Activated CD8-positive, alpha-beta T cell treated with anti-CD3 and anti-CD28 coated beads for 36 hours (primary cell): ENCODE data around the gene SLC44A4. TPM values are rescaled to one million over a fixed set of nuclear protein-coding genes. Genes with fewer than 3 reads are reported as not detected.
A peak's percentile ranks its signal among the peaks of the same experiment; 100 is the strongest.

Experiments
- ATAC-seq: fragments of 200-7000 bp; cut with Tn5 transposase; one replicate; pipeline ENCODE4 v1.10.0; 2021; ENCODE audit warnings: mild to moderate bottlenecking, moderate library complexity
- CTCF ChIA-PET: fragments of 350-600 bp; sonication (Branson Sonifier 250); formaldehyde crosslinking; loops from one replicate; lab custom pipeline; 2021; ENCODE audit warnings: antibody characterized with exemption; lab: Charles Lee
- POLR2A ChIA-PET: fragments of 350-600 bp; sonication (Branson Sonifier 250); formaldehyde crosslinking; loops from one replicate; lab custom pipeline; 2021; ENCODE audit warnings: antibody characterized with exemption; lab: Charles Lee
- DNase-seq: peaks from one replicate; pipeline ENCODE4 v3.0.0-alpha.2; 2020
- H3K27ac Mint-ChIP-seq: one replicate; pipeline ENCODE4 v1.8.0; 2021; ENCODE audit warnings: mild to moderate bottlenecking, mixed read lengths
- H3K27me3 Mint-ChIP-seq: one replicate; pipeline ENCODE4 v1.8.0; 2021; ENCODE audit warnings: mixed read lengths
- H3K36me3 Mint-ChIP-seq: one replicate; pipeline ENCODE4 v1.8.0; 2021; ENCODE audit warnings: low read depth, mixed read lengths
- H3K4me1 Mint-ChIP-seq: one replicate; pipeline ENCODE4 v1.8.0; 2021; ENCODE audit warnings: low read depth, mixed read lengths
- H3K4me3 Mint-ChIP-seq: one replicate; pipeline ENCODE4 v1.8.0; 2021; ENCODE audit warnings: mild to moderate bottlenecking, moderate library complexity, mixed read lengths
- H3K9me3 Mint-ChIP-seq: one replicate; pipeline ENCODE4 v1.8.0; 2021; ENCODE audit warnings: mixed read lengths
- intact Hi-C: fragments of 100-400 bp; cut with micrococcal nuclease; formaldehyde crosslinking; loops from one replicate; pipeline ENCODE4 v1.10.0; 2022
- total RNA-seq, 2 experiments: library from RNA; stranded (reverse); gene quantifications; one replicate each; pipeline ENCODE4 v1.2.3, GENCODE V29; 2021
- TF ChIP-seq, protein P1 (sequence below): fragments of 200-600 bp; IDR thresholded peaks from one replicate; pipeline ENCODE4 v1.8.0; 2022; ENCODE audit warnings: antibody characterized with exemption, mild to moderate bottlenecking

The SLC44A4 gene
- total RNA-seq, 2 experiments from 2014 or later = not detected

DNA sequence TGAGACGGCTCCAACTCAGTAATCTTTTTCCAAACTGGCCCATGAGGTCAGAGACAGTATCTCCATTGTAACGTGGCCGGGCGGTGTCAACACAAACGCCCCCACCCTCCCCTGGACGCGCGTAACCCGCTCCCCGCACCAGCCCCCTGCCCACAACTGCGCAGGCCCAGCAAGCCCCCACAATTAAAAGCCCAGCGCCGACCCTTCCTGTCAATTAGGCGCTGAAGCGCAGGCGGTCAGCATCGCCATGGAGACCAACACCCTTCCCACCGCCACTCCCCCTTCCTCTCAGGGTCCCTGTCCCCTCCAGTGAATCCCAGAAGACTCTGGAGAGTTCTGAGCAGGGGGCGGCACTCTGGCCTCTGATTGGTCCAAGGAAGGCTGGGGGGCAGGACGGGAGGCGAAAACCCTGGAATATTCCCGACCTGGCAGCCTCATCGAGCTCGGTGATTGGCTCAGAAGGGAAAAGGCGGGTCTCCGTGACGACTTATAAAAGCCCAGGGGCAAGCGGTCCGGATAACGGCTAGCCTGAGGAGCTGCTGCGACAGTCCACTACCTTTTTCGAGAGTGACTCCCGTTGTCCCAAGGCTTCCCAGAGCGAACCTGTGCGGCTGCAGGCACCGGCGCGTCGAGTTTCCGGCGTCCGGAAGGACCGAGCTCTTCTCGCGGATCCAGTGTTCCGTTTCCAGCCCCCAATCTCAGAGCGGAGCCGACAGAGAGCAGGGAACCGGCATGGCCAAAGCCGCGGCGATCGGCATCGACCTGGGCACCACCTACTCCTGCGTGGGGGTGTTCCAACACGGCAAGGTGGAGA, 63.6 kb downstream of the SLC44A4 start, which contains the start of the genes HSPA1A and HSPA1L:
Gene HSPA1A (plus strand): TSS at position 519 of the 814 bp plus-strand sequence. CDS start 214 bp downstream, at position 733.
Gene HSPA1L (minus strand): TSS at position 259 of the 814 bp plus-strand sequence. CDS start 3,311 bp downstream, outside the sequence.
- Mint-ChIP-seq H3K36me3 (peaks cover 6% of the 10 kb centered on the region), H3K4me3 (peak within 1 kb of the TSS; percentile 85), H3K9me3 (no peaks in the 10 kb centered on the region), H3K27ac (peak within 1 kb of the TSS; percentile 92), H3K27me3 (no peaks in the 10 kb centered on the region), H3K4me1 (peaks cover 41% of the 10 kb centered on the region)
- POLR2A ChIA-PET = interaction anchor here (0.6 to 1.6 kb wide), 4 partner anchors 9 to 22 kb away, joined by 3 to 6 read pairs (median 4); partner anchors contain the start of gene LSM2
- DNase-seq = peak; percentile 67
- intact Hi-C loops = no loop called here
- TF ChIP-seq, protein P1, sequence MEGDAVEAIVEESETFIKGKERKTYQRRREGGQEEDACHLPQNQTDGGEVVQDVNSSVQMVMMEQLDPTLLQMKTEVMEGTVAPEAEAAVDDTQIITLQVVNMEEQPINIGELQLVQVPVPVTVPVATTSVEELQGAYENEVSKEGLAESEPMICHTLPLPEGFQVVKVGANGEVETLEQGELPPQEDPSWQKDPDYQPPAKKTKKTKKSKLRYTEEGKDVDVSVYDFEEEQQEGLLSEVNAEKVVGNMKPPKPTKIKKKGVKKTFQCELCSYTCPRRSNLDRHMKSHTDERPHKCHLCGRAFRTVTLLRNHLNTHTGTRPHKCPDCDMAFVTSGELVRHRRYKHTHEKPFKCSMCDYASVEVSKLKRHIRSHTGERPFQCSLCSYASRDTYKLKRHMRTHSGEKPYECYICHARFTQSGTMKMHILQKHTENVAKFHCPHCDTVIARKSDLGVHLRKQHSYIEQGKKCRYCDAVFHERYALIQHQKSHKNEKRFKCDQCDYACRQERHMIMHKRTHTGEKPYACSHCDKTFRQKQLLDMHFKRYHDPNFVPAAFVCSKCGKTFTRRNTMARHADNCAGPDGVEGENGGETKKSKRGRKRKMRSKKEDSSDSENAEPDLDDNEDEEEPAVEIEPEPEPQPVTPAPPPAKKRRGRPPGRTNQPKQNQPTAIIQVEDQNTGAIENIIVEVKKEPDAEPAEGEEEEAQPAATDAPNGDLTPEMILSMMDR = no peak
- CTCF ChIA-PET = interaction anchor here (0.6 to 3.7 kb wide), 9 partner anchors 8 to 85 kb away, joined by 3 to 16 read pairs (median 3); partner anchors contain the start of genes LSM2 and VARS1
- ATAC-seq = peak; percentile 28

DNA sequence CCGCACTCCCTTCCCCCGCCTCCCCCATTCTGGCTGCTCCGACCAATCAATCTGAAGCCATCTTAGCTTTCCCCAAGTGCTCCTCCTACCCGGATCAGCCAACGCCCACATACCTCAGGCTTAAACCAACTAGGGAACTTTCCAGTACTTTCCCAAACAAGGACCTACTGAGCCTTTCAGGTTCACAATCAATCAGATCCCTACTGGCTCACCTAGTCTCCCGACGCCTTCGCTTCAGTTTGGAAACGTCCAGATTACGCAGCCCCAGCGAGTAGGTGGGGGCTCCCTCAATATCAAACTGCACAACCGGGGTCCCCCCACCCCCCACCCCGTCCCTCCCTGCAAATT, 64.1 kb downstream of the SLC44A4 start:
- TF ChIP-seq, protein P1 = no peak
- Mint-ChIP-seq H3K27ac (peak overlapping the region; percentile 92), H3K27me3 (no peaks in the 10 kb centered on the region), H3K4me3 (peak overlapping the region; percentile 85), H3K4me1 (peaks cover 37% of the 10 kb centered on the region), H3K9me3 (no peaks in the 10 kb centered on the region), H3K36me3 (peaks cover 6% of the 10 kb centered on the region)
- ChIA-PET CTCF (interaction anchor here (0.9 to 3.7 kb wide), 6 partner anchors 8 to 76 kb away, joined by 3 to 16 read pairs (median 4); partner anchors contain the start of genes LSM2, MSH5 and VARS1), POLR2A (interaction anchor here (0.9 to 1.6 kb wide), 3 partner anchors 8 to 17 kb away, joined by 3 to 6 read pairs (median 4); partner anchors contain the start of gene LSM2)
- ATAC-seq (peak; percentile 53), DNase-seq (peak; percentile 76)
- intact Hi-C loops = no loop called here

DNA sequence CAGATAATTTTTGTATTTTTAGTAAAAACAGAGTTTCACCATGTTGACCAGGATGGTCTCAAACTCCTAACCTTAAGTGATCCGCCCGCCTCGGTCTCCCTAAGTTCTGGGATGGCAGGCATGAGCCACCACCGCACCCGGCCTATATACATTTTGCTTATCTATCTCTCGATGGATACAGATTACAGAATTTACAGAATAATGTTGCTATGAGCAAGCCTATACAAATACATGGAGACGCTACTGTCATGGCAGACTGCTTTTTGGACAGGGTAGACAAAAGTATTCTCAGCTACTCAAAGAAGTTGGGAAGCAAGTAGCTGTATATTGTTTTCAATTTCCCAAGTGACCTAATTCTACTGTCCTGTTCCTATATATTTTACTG, 65.3 kb downstream of the SLC44A4 start:
- peak overlapping the region; percentile 85 for H3K4me3 Mint-ChIP-seq
- H3K4me1 Mint-ChIP-seq = peaks cover 32% of the 10 kb centered on the region
- ChIA-PET CTCF (interaction anchor here (0.7 to 3.7 kb wide), 7 partner anchors 17 to 139 kb away, joined by 3 to 16 read pairs (median 6); partner anchors contain the start of genes MSH5 and VARS1), POLR2A (interaction anchor here (0.6 to 1.2 kb wide), 2 partner anchors 25 to 148 kb away, joined by 3 to 5 read pairs; partner anchors contain the start of genes CSNK2B and GPANK1)
- ATAC-seq = no peak
- peaks cover 3% of the 10 kb centered on the region for H3K36me3 Mint-ChIP-seq
- intact Hi-C loops = no loop called here
- peak overlapping the region; percentile 90 for H3K27ac Mint-ChIP-seq
- TF ChIP-seq, protein P1 = no peak
- H3K9me3 Mint-ChIP-seq = no peaks in the 10 kb centered on the region
- no peaks in the 10 kb centered on the region for H3K27me3 Mint-ChIP-seq
- no peak for DNase-seq

Other genes with a start within 250 kb of the SLC44A4 start
- gene BAG6, start 226.3 kb downstream of the SLC44A4 start, total RNA-seq = 100 to 1,000 TPM; 303 to 318 TPM
- gene APOM, start 223.1 kb downstream of the SLC44A4 start, total RNA-seq = 1 to 10 TPM; 4.4 to 4.9 TPM
- gene C6orf47, start 218.2 kb downstream of the SLC44A4 start, total RNA-seq = 10 to 100 TPM; 11.4 to 11.7 TPM
- 10 to 100 TPM; 29.4 to 30.9 TPM for gene GPANK1, start 214.0 kb downstream of the SLC44A4 start, total RNA-seq
- gene CSNK2B, start 212.9 kb downstream of the SLC44A4 start, total RNA-seq = 100 to 1,000 TPM; 241 to 247 TPM
- gene LY6G5B, start 209.0 kb downstream of the SLC44A4 start, total RNA-seq = 10 to 100 TPM; 14.7 to 16.1 TPM
- gene LY6G5C, start 197.9 kb downstream of the SLC44A4 start, total RNA-seq = 1 to 10 TPM; 1.6 to 2.3 TPM
- gene ABHD16A, start 175.7 kb downstream of the SLC44A4 start, total RNA-seq = 10 to 100 TPM; 23.7 to 24.3 TPM
- not detected for gene LY6G6F, start 172.1 kb downstream of the SLC44A4 start, total RNA-seq
- not detected for gene LY6G6D, start 163.6 kb downstream of the SLC44A4 start, total RNA-seq
- gene LY6G6C, start 157.3 kb downstream of the SLC44A4 start, total RNA-seq = not detected
- under 1 TPM; 0.65 to 0.81 TPM for gene MPIG6B, start 155.6 kb downstream of the SLC44A4 start, total RNA-seq
- 1 to 10 TPM; 6.3 to 6.9 TPM for gene DDAH2, start 149.7 kb downstream of the SLC44A4 start, total RNA-seq
- gene CLIC1, start 142.5 kb downstream of the SLC44A4 start, total RNA-seq = 100 to 1,000 TPM; 334 to 346 TPM
- gene MSH5, start 139.0 kb downstream of the SLC44A4 start, total RNA-seq = 100 to 1,000 TPM in 1 of 2 experiments, 10 to 100 TPM in 1; 96.9 to 105 TPM
- gene SAPCD1, start 116.3 kb downstream of the SLC44A4 start, total RNA-seq = 10 to 100 TPM; 13.6 to 18.7 TPM
- gene VWA7, start 101.7 kb downstream of the SLC44A4 start, total RNA-seq = 1 to 10 TPM; 1.6 TPM
- 100 to 1,000 TPM; 150 to 153 TPM for gene VARS1, start 83.2 kb downstream of the SLC44A4 start, total RNA-seq
- gene LSM2, start 72.0 kb downstream of the SLC44A4 start, total RNA-seq = 100 to 1,000 TPM; 117 to 120 TPM
- gene HSPA1L, start 63.7 kb downstream of the SLC44A4 start, total RNA-seq = 1 to 10 TPM; 1.7 to 2.0 TPM
- gene HSPA1A, start 63.5 kb downstream of the SLC44A4 start, total RNA-seq = 10 to 100 TPM; 36.6 to 37.8 TPM
- 10 to 100 TPM; 50.4 to 50.8 TPM for gene HSPA1B, start 51.3 kb downstream of the SLC44A4 start, total RNA-seq
- gene NEU1, start 16.2 kb downstream of the SLC44A4 start, total RNA-seq = 1 to 10 TPM; 8.7 to 9.8 TPM
- 10 to 100 TPM; 55.4 to 56.8 TPM for gene EHMT2, start 18.7 kb upstream of the SLC44A4 start, total RNA-seq
- gene ZBTB12, start 23.1 kb upstream of the SLC44A4 start, total RNA-seq = 1 to 10 TPM; 1.8 to 2.1 TPM
- gene C2, start 48.7 kb upstream of the SLC44A4 start, total RNA-seq = 1 to 10 TPM in 1 of 2 experiments, under 1 TPM in 1; 0.99 to 1.4 TPM
- under 1 TPM; 0.43 to 0.45 TPM for gene CFB, start 67.1 kb upstream of the SLC44A4 start, total RNA-seq
- gene NELFE, start 80.0 kb upstream of the SLC44A4 start, total RNA-seq = 10 to 100 TPM; 60.5 to 61.0 TPM
- 10 to 100 TPM; 76.5 to 77.3 TPM for gene SKIC2, start 80.2 kb upstream of the SLC44A4 start, total RNA-seq
- 10 to 100 TPM; 13.0 to 13.1 TPM for gene DXO, start 93.1 kb upstream of the SLC44A4 start, total RNA-seq
- 1 to 10 TPM; 2.8 to 3.2 TPM for gene C4A, start 103.1 kb upstream of the SLC44A4 start, total RNA-seq
- 1 to 10 TPM; 2.7 to 3.3 TPM for gene C4B, start 135.8 kb upstream of the SLC44A4 start, total RNA-seq
- under 1 TPM; 0.16 to 0.27 TPM for gene CYP21A2, start 159.4 kb upstream of the SLC44A4 start, total RNA-seq
- gene TNXB, start 230.3 kb upstream of the SLC44A4 start, total RNA-seq = 1 to 10 TPM; 1.8 to 3.7 TPM
- gene ATF6B, start 249.2 kb upstream of the SLC44A4 start, total RNA-seq = 10 to 100 TPM; 54.1 to 55.2 TPM